Ovary (tissue), 3 donors: ENCODE data around the gene MPND.

ENCODE experiments used
- EP300 ChIP-seq: sonication (generic); formaldehyde crosslinking; IDR thresholded peaks from one replicate; pipeline ENCODE4 v1.6.1; 2017; ENCODE audit warnings: antibody characterized with exemption
- POLR2A ChIP-seq: fragments of 450-650 bp; IDR thresholded peaks from one replicate; pipeline ENCODE4 v1.6.1; 2017; ENCODE audit warnings: antibody characterized with exemption, mild to moderate bottlenecking, moderate library complexity
- TF ChIP-seq, protein P1 (sequence below), 3 donors: fragments of 450-650 bp in 2 of 3; fragments of 200-600 bp in 1 of 3; IDR thresholded peaks; one replicate each; pipeline versions ENCODE4 v1.5.1 to v1.8.0; 2016 to 2022; ENCODE audit warnings: antibody characterized with exemption in 3 of 3, mild to moderate bottlenecking in 1 of 3
- donor health status: DM: no; HTN: no; CAD: no.

DNA sequence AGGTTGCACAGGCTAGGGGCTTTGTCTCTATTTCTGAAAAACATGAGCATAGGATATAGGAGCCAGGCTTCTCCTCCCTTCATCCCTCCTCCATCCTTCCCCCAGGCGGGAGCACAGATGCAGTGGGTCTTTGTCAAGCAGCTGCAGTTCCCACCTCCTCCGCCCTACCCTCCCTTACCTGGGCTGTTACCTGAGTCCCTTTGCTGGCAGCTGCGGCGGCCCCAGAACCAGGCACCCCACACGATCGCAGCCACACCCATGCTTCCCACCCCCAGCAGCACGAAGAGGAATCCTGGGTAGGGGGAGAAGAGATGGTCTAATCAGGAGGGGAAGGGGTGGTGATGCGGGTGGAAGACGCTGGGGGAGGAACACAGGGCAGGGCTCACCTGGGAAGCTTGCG lies 49.0 kb upstream of the MPND start:
- TF ChIP-seq, protein P1, sequence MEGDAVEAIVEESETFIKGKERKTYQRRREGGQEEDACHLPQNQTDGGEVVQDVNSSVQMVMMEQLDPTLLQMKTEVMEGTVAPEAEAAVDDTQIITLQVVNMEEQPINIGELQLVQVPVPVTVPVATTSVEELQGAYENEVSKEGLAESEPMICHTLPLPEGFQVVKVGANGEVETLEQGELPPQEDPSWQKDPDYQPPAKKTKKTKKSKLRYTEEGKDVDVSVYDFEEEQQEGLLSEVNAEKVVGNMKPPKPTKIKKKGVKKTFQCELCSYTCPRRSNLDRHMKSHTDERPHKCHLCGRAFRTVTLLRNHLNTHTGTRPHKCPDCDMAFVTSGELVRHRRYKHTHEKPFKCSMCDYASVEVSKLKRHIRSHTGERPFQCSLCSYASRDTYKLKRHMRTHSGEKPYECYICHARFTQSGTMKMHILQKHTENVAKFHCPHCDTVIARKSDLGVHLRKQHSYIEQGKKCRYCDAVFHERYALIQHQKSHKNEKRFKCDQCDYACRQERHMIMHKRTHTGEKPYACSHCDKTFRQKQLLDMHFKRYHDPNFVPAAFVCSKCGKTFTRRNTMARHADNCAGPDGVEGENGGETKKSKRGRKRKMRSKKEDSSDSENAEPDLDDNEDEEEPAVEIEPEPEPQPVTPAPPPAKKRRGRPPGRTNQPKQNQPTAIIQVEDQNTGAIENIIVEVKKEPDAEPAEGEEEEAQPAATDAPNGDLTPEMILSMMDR (IDR thresholded peaks at IDR 0.05), result no peak
- TF ChIP-seq POLR2A (no peak), EP300 (no peak)
